ENCODE data around the gene RINT1.
"Not testable (repeated sequence)": the region's sequence is repeated elsewhere in the genome, so short reads cannot be mapped to it uniquely, and the experiment has no call there.

RINT1 gene

GRCh38 chr7:105531792-105532671 lies at the start of gene RINT1:
RINT1 (plus strand) TSS chr7:105532201; CDS start chr7:105532316, 115 bp downstream.
- peak; percentile 87 for DNase-seq (ENCODE audit: low read depth)

GRCh38 chr7:105487579-105488571 lies 44.1 kb upstream of the RINT1 start:
- DNase-seq (ENCODE audit: low read depth) = peak; percentile 89

- DNase-seq (ENCODE audit: low read depth) = peak; percentile 29
Measured at GRCh38 chr7:105489409-105489808, 42.6 kb upstream of the RINT1 start.

GRCh38 chr7:105493196-105493922 lies 38.6 kb upstream of the RINT1 start:
- DNase-seq (ENCODE audit: low read depth) = no peak

GRCh38 chr7:105493923-105494315 lies 38.1 kb upstream of the RINT1 start:
- peak; percentile 94 for DNase-seq (ENCODE audit: low read depth)

- peak; percentile 64 for DNase-seq (ENCODE audit: low read depth)
Measured at GRCh38 chr7:105496521-105496920, 35.5 kb upstream of the RINT1 start.

- no peak for DNase-seq (ENCODE audit: low read depth)
Measured at GRCh38 chr7:105497016-105497415, 35.0 kb upstream of the RINT1 start.

GRCh38 chr7:105502173-105502572 lies 29.8 kb upstream of the RINT1 start:
- DNase-seq (ENCODE audit: low read depth) = no peak

GRCh38 chr7:105512415-105512814 lies 19.6 kb upstream of the RINT1 start:
- no peak for DNase-seq (ENCODE audit: low read depth)

DNA sequence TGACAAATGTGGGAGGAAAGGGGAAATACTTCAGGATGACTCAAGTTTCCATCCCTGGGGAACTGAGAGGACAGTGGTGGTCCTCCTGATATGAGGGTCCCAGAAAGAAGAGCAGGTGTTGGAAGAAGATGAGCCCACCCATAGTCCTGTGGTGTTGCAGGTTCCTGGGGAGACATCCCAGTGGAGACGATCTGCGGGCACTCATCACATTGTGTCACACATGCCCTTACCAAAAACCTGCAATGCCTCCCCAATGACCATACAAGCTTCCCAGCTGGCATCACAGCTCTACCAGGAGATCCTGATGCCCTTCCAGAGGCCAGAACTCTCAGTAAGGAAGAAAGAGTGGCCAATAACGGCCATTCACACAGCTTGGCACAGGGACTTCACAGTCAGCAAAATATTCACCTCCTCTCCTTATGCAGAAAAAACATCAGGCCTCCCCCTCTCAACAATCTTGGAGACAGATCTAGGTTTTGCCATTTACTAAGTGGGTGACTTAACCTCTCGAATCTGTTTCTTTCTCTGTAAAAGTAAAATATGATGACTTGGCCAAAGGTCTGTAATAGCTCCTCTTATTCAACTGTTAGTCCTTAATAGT lies 19.0 kb upstream of the RINT1 start:
- DNase-seq (ENCODE audit: low read depth) = no peak

DNA sequence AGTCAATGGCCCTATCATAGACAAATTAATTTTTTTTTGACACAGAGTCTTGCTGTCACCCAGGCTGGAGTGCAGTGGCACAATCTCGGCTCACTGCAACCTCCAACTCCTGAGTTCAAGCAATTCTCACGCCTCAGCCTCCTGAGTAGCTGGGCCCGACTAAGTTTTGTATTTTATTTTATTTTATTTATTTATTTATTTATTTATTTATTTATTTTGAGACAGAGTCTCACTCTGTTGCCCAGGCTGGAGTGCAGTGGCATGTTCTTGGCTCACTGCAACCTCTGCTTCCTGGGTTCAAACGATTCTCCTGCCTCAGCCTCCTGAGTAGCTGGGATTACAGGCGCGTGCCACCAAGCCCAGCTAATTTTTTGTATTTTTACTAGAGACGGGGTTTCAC lies 16.4 kb upstream of the RINT1 start:
- DNase-seq (ENCODE audit: low read depth) = not testable (repeated sequence)

DNA sequence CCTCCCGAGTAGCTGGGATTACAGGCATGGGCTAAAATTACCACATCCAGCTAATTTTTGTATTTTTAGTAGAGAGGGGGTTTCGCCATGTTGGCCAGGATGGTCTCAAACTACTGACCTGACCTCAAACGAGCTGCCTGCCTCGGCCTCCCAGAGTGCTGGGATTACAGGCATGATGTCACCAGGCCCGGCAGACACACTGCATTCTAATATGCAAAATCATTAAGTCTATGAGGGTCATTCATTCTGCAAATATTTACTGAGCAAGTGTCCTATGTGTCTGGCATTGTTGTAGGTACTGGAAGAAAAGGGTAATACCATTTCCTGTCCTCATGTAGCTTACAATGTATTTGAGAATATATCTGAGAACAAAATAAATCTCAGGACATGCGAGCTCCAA lies 12.6 kb upstream of the RINT1 start:
- peak; percentile 47 for DNase-seq (ENCODE audit: low read depth)

DNA sequence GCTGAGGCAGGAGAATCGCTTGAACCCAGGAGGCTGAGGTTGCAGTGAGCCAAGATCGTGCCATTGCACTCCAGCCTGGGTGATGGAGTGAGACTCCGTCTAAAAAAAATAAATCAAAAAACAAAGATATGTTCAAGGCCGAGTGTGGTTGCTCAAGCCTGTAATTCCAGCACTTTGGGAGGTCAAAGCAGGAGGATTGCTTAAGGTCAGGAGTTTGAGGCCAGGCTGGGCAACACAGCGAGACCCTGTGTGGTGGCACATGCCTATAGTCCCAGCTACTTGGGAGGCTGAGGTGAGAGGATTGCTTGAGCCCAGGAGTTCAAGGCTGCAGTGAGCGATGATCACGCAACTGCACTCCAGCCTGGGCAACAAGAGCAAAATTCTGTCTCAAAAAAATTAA lies 11.4 kb upstream of the RINT1 start:
- peak; percentile 15 for DNase-seq (ENCODE audit: low read depth)

DNA sequence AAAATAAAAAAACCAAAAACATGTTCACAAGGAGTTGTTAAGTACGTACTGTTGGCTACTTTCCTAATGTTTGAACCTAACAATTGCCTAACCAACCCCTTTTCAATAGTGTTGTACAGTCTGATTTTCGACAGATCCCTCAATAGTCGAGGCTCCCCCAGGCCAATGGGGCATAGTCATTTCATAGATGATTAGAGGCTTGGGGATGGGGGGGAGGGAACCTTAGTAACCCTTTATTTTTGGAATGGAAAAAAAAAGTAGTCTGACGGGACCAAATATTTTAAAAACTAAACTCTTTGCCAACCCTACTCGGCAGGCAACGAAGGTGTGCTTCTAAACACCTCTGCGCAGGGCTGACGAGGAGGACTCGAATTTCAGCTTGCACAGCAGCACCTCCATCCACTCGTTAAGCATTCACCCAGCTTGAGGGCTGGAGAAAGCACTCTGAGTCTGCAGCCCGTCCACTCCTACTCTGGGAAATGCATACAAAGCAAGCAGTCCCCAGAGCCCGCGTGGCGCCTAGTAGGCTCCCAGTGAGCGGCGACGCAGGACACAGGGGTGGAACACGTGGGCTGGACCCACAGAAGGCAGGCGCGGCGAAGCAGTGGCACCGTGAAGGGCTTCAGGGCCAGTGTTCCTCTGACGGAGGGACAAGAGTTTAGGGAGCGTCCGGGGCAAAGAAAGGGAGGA lies 10.8 kb upstream of the RINT1 start:
- peak; percentile 62 for DNase-seq (ENCODE audit: low read depth)

GRCh38 chr7:105521717-105522463 lies 10.1 kb upstream of the RINT1 start, which contains the start of gene PUS7:
PUS7 (minus strand) TSS chr7:105522271; CDS start chr7:105508512, 13,759 bp downstream.
- peak; percentile 91 for DNase-seq (ENCODE audit: low read depth)

DNA sequence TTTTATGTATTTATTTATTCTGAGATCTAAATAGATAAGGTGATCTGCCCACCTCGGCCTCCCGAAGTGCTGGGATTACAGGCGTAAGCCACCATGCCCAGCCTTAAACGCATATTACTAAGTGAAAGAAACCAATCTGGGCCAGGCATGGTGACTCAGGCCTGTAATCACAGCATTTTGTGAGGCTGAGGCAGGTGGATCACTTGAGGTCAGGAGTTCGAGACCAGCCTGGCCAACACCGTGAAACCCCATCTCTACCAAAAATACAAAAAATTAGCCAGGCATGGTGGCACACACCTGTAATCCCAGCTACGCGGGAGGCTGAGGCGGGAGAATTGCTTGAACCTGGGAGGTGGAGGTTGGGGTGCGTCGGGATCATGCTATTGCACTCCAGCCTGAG lies 7.6 kb upstream of the RINT1 start:
- not testable (repeated sequence) for DNase-seq (ENCODE audit: low read depth)

DNA sequence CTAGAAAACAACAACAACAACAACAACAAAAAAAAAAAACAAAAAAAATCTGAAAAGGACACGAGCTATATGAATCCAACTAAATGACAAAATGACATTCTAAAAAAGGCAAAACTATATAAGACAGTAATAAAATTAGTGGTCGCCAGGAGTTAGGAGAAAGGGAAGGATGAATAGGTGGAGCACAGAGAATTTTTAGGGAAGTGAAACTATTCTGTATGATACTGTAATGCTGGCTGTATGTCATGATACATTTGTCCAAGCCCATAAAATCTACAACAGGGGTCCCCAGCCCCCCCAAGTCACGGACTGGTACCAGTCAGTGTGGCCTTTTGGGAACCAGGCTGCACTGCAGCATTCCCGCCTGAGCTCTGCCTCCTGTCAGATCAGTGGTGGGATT lies 7.2 kb upstream of the RINT1 start:
- no peak for DNase-seq (ENCODE audit: low read depth)

- not testable (repeated sequence) for DNase-seq (ENCODE audit: low read depth)
Measured at GRCh38 chr7:105527737-105528136, 4.3 kb upstream of the RINT1 start.

DNA sequence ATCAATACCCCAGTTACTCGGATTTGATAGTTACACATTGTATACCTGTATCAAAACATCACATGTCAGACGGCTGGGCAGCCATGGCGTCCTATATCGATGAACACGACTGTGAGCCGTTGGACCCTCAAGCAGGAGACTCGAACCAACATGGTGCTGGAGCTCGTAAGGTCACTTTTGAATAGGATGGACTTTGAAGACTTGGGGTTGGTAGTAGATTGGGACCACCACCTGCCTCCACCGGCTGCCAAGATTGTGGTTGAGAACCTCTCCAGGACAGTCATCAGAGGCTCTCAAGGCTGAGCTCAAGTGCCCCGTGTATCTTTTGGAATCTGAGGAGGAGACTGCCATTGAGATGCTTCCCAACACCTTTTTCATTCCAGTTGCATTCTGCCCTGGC lies 1.9 kb upstream of the RINT1 start:
- DNase-seq (ENCODE audit: low read depth) = no peak

DNA sequence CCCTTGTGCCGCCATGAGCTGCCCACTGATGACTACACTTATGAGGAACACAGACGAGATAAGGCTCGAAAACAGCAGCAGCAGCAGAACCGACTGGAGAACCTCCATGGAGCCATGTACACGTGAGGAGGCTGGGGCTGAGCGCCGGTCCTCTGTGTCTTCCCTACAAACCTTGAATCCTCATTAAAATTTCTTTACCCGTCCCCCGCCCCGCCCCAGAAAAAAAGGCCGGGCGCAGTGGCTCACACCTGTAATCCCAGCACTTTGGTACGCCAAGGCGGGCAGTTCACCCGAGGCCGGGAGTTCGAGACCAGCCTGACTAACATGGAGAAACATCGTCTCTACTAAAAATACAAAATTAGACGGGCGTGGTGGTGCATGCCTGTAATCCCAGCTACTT lies 1.5 kb upstream of the RINT1 start:
- DNase-seq (ENCODE audit: low read depth) = no peak
